OCI-LY3 (cell line): ENCODE data around the gene ITGA11.

Experiments
- H2AFZ ChIP-seq: fragments of 200-600, 300-600 bp; shearing (Covaris generic); 2 replicates; pipeline ENCODE4 v1.6.0; 2014; ENCODE audit warnings: antibody characterized with exemption, low read depth, low read length
- H3K27ac ChIP-seq: fragments of 200-600, 300-600 bp; sonication (generic); 2 replicates; pipeline ENCODE4 v1.5.1; 2014; ENCODE audit warnings: mild to moderate bottlenecking, low read length, moderate library complexity, mixed read lengths
- H3K27me3 ChIP-seq: fragments of 200-600, 300-600 bp; sonication (generic); 2 replicates; pipeline ENCODE4 v1.6.1; 2014; ENCODE audit warnings: low read depth, low read length, mixed read lengths
- H3K36me3 ChIP-seq: fragments of 200-600, 300-600 bp; sonication (generic); replicated peaks from 2 replicates; pipeline ENCODE3; 2014; ENCODE audit warnings: low read depth, low read length, mixed read lengths
- H3K4me1 ChIP-seq: fragments of 300-600, 200-600 bp; sonication (generic); 2 replicates; pipeline ENCODE4 v1.6.1; 2014; ENCODE audit warnings: low read length, mixed read lengths
- H3K4me2 ChIP-seq: fragments of 200-600, 300-600 bp; sonication (generic); 2 replicates; pipeline ENCODE4 v1.6.1; 2014; ENCODE audit warnings: low read length, mixed read lengths
- H3K4me3 ChIP-seq: fragments of 300-600, 200-600 bp; sonication (generic); 2 replicates; pipeline ENCODE4 v1.5.1; 2014; ENCODE audit warnings: antibody characterized with exemption, mild to moderate bottlenecking, low read length, moderate library complexity
- H3K79me2 ChIP-seq: fragments of 300-600, 200-600 bp; shearing (Covaris generic); 2 replicates; pipeline ENCODE4 v1.6.1; 2014; ENCODE audit warnings: mild to moderate bottlenecking, low read length, mixed read lengths
- H3K9ac ChIP-seq: fragments of 300-600, 200-600 bp; shearing (Covaris generic); 2 replicates; pipeline ENCODE4 v1.6.0; 2014; ENCODE audit warnings: mild to moderate bottlenecking, low read length, moderate library complexity
- H3K9me3 ChIP-seq: fragments of 200-600, 300-600 bp; shearing (Covaris generic); 2 replicates; pipeline ENCODE4 v1.6.1; 2014; ENCODE audit warnings: low read length, mixed read lengths; ENCODE audit not compliant: insufficient read depth
- H4K20me1 ChIP-seq: fragments of 200-600, 300-600 bp; sonication (generic); 2 replicates; pipeline ENCODE4 v1.6.1; 2016; ENCODE audit warnings: low read length, mixed read lengths; ENCODE audit not compliant: insufficient read depth
- EZH2phosphoT487 ChIP-seq: fragments of 200-600 bp; shearing (Covaris generic); IDR thresholded peaks from 2 replicates; pipeline ENCODE4 v1.6.1; 2018; ENCODE audit warnings: antibody characterized with exemption, mixed run types, low read depth
- TF ChIP-seq, protein P1 (sequence below): fragments of 200-600, 300-600 bp; sonication (generic); IDR thresholded peaks from 2 replicates; pipeline ENCODE4 v1.5.1; 2014; ENCODE audit warnings: antibody characterized with exemption, low read length, low read depth

Gene ITGA11

DNA sequence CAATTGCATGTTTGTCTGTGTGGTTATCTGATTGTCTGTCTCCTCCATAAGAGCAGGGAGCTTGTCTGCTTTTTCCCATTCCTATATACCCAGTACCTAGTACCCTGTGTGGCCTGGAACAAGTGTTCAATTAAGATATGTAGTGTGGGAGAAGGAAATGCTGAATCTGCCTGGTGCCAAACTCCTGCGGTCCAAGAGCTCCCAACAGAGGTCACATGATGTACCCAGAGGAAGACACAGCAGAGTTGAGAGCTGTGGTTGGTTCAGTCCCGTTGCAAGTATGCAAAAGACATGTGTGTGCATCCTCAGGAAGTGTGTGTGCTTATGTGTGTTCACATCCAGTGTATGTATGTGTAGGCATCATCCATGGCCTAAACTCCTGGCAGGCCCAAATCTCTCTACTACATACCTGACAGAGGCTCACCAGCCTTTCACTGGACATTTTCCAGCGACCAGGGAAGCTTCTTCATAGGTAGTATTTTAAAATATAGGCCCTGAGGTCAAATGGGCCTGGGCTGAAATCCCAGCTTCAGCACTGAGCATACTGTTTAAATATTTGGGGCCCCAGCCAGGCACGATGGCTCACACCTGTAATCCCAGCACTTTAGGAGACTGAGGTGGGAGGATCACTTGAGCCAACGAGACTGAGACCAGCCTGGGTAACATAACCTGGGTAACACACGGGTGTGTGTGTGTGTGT lies 34.0 kb upstream of the ITGA11 start:
- H3K9ac ChIP-seq = no peak overlapping the region

DNA sequence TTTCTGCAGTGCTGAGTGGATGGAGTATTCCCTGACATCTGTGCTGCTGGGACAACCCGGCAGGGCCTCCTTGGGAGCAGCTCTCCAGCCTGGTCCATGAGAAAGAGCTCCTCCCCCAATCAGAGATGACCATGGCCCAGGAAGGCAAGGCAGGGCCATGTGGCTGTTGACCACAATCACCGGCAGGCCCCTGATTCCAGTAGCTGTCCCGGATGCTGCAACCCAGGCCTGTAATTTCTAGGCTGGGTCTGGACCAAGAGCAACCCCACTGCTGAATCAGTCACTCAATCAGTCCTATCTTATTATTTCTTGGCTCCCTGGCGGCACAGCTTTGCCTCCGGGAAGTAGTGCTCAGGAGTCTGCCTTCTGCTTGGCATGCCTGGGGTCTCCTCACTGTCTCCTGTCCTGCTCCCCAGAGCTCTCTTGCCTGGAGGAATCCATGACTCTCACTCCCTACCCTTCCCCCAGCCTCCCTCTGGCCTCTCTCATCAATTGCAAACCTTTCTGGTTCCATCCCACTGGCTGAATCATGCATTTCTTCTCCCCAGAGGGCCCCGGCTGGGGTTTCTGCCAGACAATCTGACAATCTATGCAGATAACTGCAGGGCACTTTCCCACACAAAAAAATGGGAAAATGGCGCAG lies 32.6 kb upstream of the ITGA11 start:
- no peaks in the 10 kb centered on the region for H3K36me3 ChIP-seq
- H3K4me2 ChIP-seq = no peak overlapping the region

More for the DNA sequence above, 34.0 kb upstream of the ITGA11 start:
- Histone ChIP-seq H3K4me1 (no peaks in the 10 kb centered on the region), H3K36me3 (no peaks in the 10 kb centered on the region), H3K9me3 (no peaks in the 10 kb centered on the region), H3K79me2 (no peaks in the 10 kb centered on the region), H2AFZ (no peak overlapping the region), H4K20me1 (no peaks in the 10 kb centered on the region), H3K27me3 (peaks cover 30% of the 10 kb centered on the region), H3K4me3 (no peak overlapping the region), H3K27ac (no peak overlapping the region), H3K4me2 (no peak overlapping the region)
- TF ChIP-seq, protein P1, sequence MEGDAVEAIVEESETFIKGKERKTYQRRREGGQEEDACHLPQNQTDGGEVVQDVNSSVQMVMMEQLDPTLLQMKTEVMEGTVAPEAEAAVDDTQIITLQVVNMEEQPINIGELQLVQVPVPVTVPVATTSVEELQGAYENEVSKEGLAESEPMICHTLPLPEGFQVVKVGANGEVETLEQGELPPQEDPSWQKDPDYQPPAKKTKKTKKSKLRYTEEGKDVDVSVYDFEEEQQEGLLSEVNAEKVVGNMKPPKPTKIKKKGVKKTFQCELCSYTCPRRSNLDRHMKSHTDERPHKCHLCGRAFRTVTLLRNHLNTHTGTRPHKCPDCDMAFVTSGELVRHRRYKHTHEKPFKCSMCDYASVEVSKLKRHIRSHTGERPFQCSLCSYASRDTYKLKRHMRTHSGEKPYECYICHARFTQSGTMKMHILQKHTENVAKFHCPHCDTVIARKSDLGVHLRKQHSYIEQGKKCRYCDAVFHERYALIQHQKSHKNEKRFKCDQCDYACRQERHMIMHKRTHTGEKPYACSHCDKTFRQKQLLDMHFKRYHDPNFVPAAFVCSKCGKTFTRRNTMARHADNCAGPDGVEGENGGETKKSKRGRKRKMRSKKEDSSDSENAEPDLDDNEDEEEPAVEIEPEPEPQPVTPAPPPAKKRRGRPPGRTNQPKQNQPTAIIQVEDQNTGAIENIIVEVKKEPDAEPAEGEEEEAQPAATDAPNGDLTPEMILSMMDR = no peak
- TF ChIP-seq EZH2phosphoT487 = no peak

DNA sequence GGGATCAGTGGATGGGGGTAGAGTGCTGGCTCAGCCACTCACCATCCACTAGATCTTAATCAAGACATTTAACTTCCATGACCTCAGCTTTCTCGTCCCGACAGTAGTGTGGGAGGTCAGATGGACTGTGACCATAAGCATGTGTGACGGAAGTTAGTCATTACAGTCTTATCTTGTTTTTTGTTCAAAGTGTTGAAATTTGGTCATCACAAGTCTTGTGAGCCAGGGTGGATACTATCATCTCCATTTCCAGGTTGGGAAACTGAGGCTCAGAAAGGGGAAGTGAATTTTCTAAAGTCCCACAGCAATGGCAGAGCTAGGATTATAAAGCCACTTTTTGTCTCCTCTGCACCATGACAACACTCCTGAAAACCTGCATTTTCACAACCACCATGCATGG lies 32.0 kb upstream of the ITGA11 start:
- Histone ChIP-seq H3K36me3 (no peaks in the 10 kb centered on the region), H3K9me3 (no peaks in the 10 kb centered on the region), H4K20me1 (no peaks in the 10 kb centered on the region), H3K4me3 (no peak overlapping the region), H3K4me1 (no peaks in the 10 kb centered on the region), H3K4me2 (no peak overlapping the region), H2AFZ (no peak overlapping the region), H3K79me2 (no peaks in the 10 kb centered on the region), H3K9ac (no peak overlapping the region), H3K27ac (no peak overlapping the region), H3K27me3 (peaks cover 37% of the 10 kb centered on the region)
- TF ChIP-seq, protein P1 = no peak
- no peak for TF ChIP-seq EZH2phosphoT487

More for the DNA sequence above, 32.6 kb upstream of the ITGA11 start:
- TF ChIP-seq EZH2phosphoT487 = no peak
- TF ChIP-seq, protein P1 = no peak
- H4K20me1 ChIP-seq = no peaks in the 10 kb centered on the region
- H3K4me3 ChIP-seq = no peak overlapping the region
- no peak overlapping the region for H3K9ac ChIP-seq
- no peaks in the 10 kb centered on the region for H3K79me2 ChIP-seq
- H3K4me1 ChIP-seq = no peaks in the 10 kb centered on the region
- no peaks in the 10 kb centered on the region for H3K9me3 ChIP-seq
- H2AFZ ChIP-seq = no peak overlapping the region
- no peak overlapping the region for H3K27ac ChIP-seq
- H3K27me3 ChIP-seq = peaks cover 37% of the 10 kb centered on the region

DNA sequence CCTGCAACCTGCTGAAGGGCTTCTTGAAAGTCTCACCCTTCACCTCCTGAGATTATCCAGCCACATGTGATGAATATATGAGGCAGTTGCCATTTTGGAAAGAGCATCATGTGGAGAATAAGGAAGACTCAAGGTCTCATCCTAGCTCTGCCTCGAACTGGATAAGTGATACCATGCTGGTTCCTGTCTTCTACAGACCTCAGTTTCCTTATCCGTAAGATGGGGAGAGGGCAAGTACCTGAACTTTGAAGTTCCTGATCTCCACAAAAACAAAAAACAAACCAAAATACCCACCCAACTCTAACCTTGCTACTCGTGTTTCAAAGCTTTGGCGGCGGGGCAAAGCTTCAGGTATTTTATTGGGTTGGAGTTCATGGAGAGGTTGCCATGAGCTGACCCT lies 31.5 kb upstream of the ITGA11 start:
- H3K4me1 ChIP-seq = no peaks in the 10 kb centered on the region
- no peaks in the 10 kb centered on the region for H3K36me3 ChIP-seq
- TF ChIP-seq EZH2phosphoT487 = no peak
- TF ChIP-seq, protein P1 = no peak
- no peak overlapping the region for H3K4me2 ChIP-seq
- no peak overlapping the region for H2AFZ ChIP-seq
- peaks cover 43% of the 10 kb centered on the region for H3K27me3 ChIP-seq
- H3K9me3 ChIP-seq = no peaks in the 10 kb centered on the region
- no peaks in the 10 kb centered on the region for H3K79me2 ChIP-seq
- no peaks in the 10 kb centered on the region for H4K20me1 ChIP-seq
- no peak overlapping the region for H3K9ac ChIP-seq
- H3K4me3 ChIP-seq = no peak overlapping the region
- H3K27ac ChIP-seq = no peak overlapping the region
